GM20431 (cell line): Measurements from ENCODE around the gene C9orf43.
"Not testable (repeated sequence)": the region's sequence is repeated elsewhere in the genome, so short reads cannot be mapped to it uniquely, and the experiment has no call there.

Experiments
- in situ Hi-C: fragments of 300-500 bp; cut with MseI, MboI; formaldehyde crosslinking; loops from one replicate; pipeline ENCODE4 v1.15.0; 2020; ENCODE audit warnings: low sequenced_read_pairs; ENCODE audit not compliant: unreplicated experiment

C9orf43 gene

DNA sequence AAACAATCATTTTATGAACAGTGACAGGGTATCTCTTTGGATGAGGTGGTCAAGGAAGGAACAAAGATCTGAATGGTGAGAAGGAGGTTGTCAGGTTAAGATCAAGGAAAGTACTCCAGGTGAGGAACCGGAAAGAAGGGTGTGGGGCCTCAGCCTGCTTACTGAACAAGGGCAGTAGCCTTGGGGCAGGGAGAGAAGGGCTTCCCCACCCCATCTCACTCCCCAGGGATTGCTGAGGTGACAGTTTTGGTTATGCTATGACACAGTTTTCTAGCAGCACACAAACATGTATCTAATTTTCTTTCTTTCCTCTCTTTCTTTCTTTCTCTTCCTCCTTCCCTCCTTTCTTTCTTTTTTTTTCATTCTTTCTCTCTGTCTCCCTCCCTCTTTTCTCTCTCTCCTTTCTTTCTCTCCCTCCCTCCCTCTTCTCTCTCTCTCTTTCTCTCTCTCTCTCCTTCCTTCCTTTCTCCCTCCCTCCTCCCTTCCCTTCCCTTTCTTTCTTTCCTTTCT, 29.6 kb upstream of the C9orf43 start:
- in situ Hi-C loops, result no loop called here

DNA sequence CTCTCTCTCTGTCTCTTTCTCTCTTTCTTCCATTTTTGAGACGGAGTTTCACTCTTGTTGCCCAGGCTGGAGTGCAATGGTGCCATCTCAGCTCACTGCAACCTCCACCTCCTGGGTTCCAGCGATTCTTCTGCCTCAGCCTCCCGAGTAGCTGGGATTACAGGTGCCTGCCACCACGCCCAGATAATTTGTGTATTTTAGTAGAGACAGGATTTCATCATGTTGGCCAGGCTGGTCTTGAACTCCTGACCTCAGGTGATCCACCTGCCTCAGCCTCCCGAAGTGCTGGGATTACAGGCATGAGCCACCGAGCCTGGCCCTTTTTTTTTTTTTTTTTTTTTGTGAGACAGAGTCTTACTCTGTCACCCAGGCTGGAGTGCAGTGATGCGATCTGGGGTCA, 29.1 kb upstream of the C9orf43 start:
- in situ Hi-C loops, result not testable (repeated sequence)

GRCh38 chr9:113381909-113382411, 28.6 kb upstream of the C9orf43 start:
- in situ Hi-C loops, result no loop called here

- in situ Hi-C loops, result no loop called here
These were observed 23.8 kb upstream of the C9orf43 start for GRCh38 chr9:113386571-113387393.

GRCh38 chr9:113387560-113388230, 22.9 kb upstream of the C9orf43 start:
- in situ Hi-C loops, result no loop called here

GRCh38 chr9:113388833-113389232, 21.7 kb upstream of the C9orf43 start:
- in situ Hi-C loops, result no loop called here

GRCh38 chr9:113389451-113389850, 21.1 kb upstream of the C9orf43 start:
- in situ Hi-C loops, result no loop called here

- in situ Hi-C loops, result no loop called here
These were observed 20.2 kb upstream of the C9orf43 start for GRCh38 chr9:113390192-113390960.

GRCh38 chr9:113391917-113392316, 18.6 kb upstream of the C9orf43 start:
- in situ Hi-C loops, result no loop called here

GRCh38 chr9:113393281-113393680, 17.3 kb upstream of the C9orf43 start:
- in situ Hi-C loops, result no loop called here

DNA sequence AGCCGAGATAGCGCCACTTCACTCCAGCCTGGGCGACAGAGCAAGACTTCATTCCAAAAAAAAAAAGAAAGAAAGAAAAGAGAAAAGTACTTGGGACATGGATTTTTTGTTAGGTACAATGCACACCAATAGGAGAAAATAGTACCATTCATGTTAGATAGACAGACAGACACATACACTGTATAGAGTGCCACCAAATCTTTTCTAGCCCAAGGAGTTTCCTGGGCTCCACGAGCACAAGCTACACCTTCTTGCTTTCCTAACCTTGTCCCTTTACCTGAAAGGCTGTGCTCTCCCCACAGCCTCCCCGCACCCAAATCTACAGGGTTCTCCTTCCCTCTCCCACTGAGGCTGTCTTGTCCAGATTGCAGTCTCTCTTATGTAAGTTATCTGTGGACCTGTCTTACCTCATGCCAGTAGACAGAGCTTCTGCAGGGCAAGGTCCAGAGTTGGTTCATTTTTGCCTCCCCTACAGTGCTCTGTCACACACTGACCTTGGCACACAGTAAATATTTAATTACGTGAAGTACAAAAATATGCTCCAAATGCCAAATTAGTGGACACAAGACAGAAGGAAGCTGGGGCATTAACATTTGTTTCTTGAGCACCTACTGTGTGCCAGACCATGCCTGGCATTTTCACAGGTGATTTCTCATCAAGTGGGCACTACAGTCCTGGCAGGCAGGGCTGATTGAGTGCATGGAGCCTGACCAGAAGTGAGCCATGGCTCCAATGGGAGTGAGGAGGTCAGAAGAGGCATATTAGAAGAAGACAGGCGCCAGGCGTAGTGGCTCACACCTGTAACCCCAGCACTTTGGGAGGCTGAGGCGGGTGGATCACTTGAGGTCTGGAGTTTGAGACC, 15.3 kb upstream of the C9orf43 start:
- in situ Hi-C loops, result no loop called here

GRCh38 chr9:113397203-113397631, 13.3 kb upstream of the C9orf43 start:
- in situ Hi-C loops, result no loop called here

- in situ Hi-C loops, result no loop called here
These were observed 11.8 kb upstream of the C9orf43 start for GRCh38 chr9:113398796-113399195.

GRCh38 chr9:113399646-113400200, 10.8 kb upstream of the C9orf43 start:
- in situ Hi-C loops, result no loop called here

DNA sequence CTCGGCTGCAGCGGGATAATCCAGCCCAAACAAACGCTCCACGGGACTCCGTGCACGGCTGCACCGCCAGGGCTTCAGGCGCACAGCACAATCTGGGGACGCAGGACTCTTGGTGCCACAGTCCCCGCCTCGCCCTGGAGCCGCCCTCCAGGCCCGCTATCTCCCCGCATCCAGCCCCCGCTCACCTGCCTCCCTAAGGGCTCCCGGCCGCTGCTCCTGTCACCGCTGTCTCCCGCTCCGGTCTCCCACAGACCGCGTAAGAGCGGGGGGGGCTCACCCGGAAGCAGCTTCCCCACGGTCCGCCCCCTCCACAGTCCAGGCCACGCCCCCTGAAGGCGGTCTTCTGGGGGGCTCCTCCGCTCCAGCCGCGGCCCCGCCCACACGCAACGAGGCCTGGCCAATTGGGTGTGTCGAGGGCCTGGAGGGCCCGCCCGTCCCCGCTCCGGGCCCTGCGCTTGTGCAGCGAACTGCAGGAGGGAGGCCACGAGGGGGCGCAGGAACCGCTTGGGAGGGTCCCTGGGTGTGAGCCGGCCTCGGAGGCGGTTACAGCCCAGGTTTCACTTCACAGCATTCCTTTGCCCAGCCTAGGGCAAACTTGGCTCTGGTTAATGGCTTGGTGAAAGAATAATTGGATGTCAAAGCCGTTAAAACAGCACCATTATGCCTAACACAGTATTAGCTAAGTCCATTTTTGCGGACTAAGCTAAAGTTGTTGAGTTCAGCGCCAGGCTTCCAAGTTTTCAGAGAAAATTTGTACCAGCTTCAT, 9.3 kb upstream of the C9orf43 start, which contains the start of gene ALAD:
TSS of gene ALAD (minus strand) at position 258 of the 766 bp plus-strand sequence. CDS start 7,725 bp downstream, outside the sequence.
- in situ Hi-C loops, result no loop called here

DNA sequence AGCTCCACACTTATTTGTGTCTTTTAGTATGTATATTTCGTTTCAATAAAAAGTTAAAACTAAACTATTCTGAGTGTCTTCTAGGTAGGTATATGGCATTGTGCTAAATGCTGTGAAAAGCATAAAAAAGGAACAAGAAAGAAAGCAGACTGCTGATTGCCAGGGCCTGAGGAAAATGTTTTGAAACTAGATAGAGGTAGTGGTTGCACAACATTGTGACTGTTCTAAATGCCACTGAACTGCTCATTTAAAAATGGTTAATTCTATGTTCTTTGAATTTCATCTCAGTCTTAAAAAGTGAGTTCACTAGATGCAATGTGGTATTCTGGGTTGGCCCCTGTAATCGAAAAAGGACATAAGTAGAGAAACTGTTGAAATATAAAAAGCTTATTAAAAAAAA, 6.9 kb upstream of the C9orf43 start:
- in situ Hi-C loops, result no loop called here

DNA sequence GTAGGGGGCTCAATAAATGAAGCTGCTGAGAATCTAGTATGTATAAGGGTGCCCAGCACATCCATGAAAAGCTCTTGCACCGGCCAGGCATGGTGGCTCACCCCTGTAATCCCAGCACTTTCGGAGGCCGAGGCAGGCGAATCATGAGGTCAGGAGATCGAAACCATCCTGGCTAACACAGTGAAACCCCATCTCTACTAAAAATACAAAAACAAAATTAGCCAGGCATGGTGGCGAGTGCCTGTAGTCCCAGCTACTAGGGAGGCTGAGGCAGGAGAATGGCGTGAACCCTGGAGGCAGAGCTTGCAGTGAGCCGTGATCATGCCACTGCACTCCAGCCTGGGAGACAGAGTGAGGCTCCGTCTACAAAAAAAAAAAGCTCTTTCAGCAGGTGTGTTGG, 4.2 kb upstream of the C9orf43 start:
- in situ Hi-C loops, result not testable (repeated sequence)

DNA sequence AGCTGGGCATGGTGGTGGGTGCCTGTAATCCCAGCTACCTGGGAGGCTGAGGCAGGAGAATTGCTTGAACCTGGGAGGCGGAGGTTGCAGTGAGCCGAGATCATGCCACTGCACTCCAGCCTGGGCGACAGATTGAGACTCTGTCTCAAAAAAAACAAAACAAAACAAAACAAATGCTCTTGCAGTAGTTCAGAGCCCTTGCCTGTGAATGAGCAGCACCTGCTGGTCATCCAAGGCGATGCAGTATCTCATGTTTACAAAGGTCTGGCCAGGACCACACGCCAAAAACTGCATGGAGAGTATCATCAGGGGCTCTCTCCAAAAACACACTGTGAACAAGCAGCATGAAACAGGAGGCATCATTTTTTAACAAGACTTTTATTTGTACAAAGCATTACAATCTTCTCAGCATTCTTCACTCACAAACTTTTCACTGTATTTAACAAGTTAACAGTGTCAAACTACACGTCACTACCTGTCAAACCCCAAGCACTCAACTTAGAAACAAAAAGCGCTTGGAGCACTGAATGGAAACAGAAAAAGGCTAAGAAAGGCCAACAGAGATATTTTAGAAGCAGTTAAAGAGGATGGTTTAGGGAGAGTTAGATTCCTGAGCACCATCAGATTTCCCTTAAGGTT, 3.6 kb upstream of the C9orf43 start:
- in situ Hi-C loops, result not testable (repeated sequence)
